ENCODE results near the gene ATP8B4.
"Not testable (repeated sequence)": the region's sequence is repeated elsewhere in the genome, so short reads cannot be mapped to it uniquely, and the experiment has no call there.

Gene ATP8B4

GRCh38 chr15:50119063-50120040 is at the start of gene ATP8B4:
Gene ATP8B4 (minus strand): TSS chr15:50119233. CDS start chr15:50106966, 12,267 bp downstream.
- DNase-seq, result no peak

- no peak for DNase-seq
These were observed 49.3 kb upstream of the ATP8B4 start for GRCh38 chr15:50168379-50168778.

GRCh38 chr15:50167110-50167509 is 48.1 kb upstream of the ATP8B4 start:
- DNase-seq, result no peak

- no peak for DNase-seq
These were observed 47.2 kb upstream of the ATP8B4 start for GRCh38 chr15:50166216-50166615.

GRCh38 chr15:50164458-50164857 is 45.4 kb upstream of the ATP8B4 start:
- DNase-seq, result no peak

GRCh38 chr15:50163719-50164410 is 44.8 kb upstream of the ATP8B4 start:
- no peak for DNase-seq

GRCh38 chr15:50162969-50163718 is 44.1 kb upstream of the ATP8B4 start:
- DNase-seq, result no peak

GRCh38 chr15:50158236-50158635 is 39.2 kb upstream of the ATP8B4 start:
- DNase-seq, result not testable (repeated sequence)

- DNase-seq, result no peak
These were observed 32.4 kb upstream of the ATP8B4 start for GRCh38 chr15:50151476-50151875.

- DNase-seq, result no peak
These were observed 31.8 kb upstream of the ATP8B4 start for GRCh38 chr15:50150851-50151250.

GRCh38 chr15:50150349-50150748 is 31.3 kb upstream of the ATP8B4 start:
- DNase-seq, result no peak

GRCh38 chr15:50149090-50149489 is 30.1 kb upstream of the ATP8B4 start:
- DNase-seq, result no peak

- no peak for DNase-seq
These were observed 29.4 kb upstream of the ATP8B4 start for GRCh38 chr15:50148362-50148963.

GRCh38 chr15:50146632-50147031 is 27.6 kb upstream of the ATP8B4 start:
- DNase-seq, result no peak

- no peak for DNase-seq
These were observed 26.4 kb upstream of the ATP8B4 start for GRCh38 chr15:50145451-50145872.

GRCh38 chr15:50144341-50145120 is 25.5 kb upstream of the ATP8B4 start:
- DNase-seq, result no peak

GRCh38 chr15:50143255-50143860 is 24.3 kb upstream of the ATP8B4 start:
- no peak for DNase-seq

- DNase-seq, result no peak
These were observed 22.8 kb upstream of the ATP8B4 start for GRCh38 chr15:50141856-50142255.

- no peak for DNase-seq
These were observed 21.9 kb upstream of the ATP8B4 start for GRCh38 chr15:50140983-50141382.

GRCh38 chr15:50140098-50140497 is 21.1 kb upstream of the ATP8B4 start:
- DNase-seq, result no peak

- DNase-seq, result no peak
These were observed 19.4 kb upstream of the ATP8B4 start for GRCh38 chr15:50138391-50138790.

All from stimulated activated CD4-positive, alpha-beta T cell treated with anti-CD3 and anti-CD28 coated beads, Interleukin-2, amount 100 ng/mL, for 48 hours (primary cell).